T-helper 1 cell treated with Interleukin-12 subunit alpha and Interleukin-12 subunit beta and Interleukin-4 antibody, amounts not matched to agents 30 μg/mL and 1 μg/mL, for 36 hours (primary cell): ENCODE results near the gene TDRD10.

Source experiments
- H3K27ac Mint-ChIP-seq: one replicate; pipeline ENCODE4 v1.8.0; 2021; ENCODE audit warnings: mild to moderate bottlenecking, mixed read lengths
- H3K27me3 Mint-ChIP-seq: one replicate; pipeline ENCODE4 v1.8.0; 2021; ENCODE audit warnings: low read depth, mixed read lengths
- H3K36me3 Mint-ChIP-seq: one replicate; pipeline ENCODE4 v1.8.0; 2021; ENCODE audit warnings: low read depth, mixed read lengths
- H3K4me1 Mint-ChIP-seq: one replicate; pipeline ENCODE4 v1.8.0; 2021; ENCODE audit warnings: low read depth, mixed read lengths
- H3K4me3 Mint-ChIP-seq: one replicate; pipeline ENCODE4 v1.8.0; 2021; ENCODE audit warnings: mild to moderate bottlenecking, moderate library complexity, mixed read lengths
- H3K9me3 Mint-ChIP-seq: one replicate; pipeline ENCODE4 v1.8.0; 2021; ENCODE audit warnings: mixed read lengths

Gene TDRD10

DNA sequence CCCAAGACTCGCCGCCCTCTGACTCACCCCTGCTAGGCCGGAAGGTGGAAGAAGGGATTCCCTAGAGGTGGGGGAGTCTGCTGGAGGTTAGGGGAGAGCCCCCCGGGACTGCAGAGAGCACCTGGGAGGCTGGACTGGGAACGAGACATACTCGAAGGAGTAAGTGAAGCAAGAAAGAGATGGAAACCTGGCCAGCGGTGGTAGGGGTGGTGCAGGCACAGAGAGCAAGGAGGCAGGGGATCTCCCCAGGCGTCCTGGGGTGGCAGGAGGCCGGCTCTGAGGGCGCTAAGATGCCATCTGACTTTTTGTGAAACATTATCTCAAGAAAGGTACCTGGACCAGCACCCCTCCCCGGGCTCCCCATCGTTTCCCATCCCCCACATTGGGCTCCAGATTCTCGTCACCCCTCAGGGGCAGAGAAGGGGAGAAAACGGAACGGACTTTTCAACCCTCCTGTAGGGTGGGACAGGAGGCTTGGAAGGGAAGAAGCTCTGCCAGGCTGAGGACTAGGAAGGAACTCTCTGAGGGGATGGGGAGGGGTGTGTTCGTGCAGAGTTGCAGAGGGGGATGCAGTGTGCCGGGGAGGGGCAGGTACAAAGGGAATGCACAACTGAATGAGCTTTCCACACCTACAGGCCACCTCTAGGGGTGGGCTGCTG, 66.3 kb downstream of the TDRD10 start:
- Mint-ChIP-seq H3K9me3 (no peaks in the 10 kb centered on the region), H3K36me3 (no peaks in the 10 kb centered on the region), H3K4me3 (no peak overlapping the region), H3K27me3 (peaks cover 49% of the 10 kb centered on the region), H3K4me1 (peaks cover 4% of the 10 kb centered on the region), H3K27ac (no peak overlapping the region)

DNA sequence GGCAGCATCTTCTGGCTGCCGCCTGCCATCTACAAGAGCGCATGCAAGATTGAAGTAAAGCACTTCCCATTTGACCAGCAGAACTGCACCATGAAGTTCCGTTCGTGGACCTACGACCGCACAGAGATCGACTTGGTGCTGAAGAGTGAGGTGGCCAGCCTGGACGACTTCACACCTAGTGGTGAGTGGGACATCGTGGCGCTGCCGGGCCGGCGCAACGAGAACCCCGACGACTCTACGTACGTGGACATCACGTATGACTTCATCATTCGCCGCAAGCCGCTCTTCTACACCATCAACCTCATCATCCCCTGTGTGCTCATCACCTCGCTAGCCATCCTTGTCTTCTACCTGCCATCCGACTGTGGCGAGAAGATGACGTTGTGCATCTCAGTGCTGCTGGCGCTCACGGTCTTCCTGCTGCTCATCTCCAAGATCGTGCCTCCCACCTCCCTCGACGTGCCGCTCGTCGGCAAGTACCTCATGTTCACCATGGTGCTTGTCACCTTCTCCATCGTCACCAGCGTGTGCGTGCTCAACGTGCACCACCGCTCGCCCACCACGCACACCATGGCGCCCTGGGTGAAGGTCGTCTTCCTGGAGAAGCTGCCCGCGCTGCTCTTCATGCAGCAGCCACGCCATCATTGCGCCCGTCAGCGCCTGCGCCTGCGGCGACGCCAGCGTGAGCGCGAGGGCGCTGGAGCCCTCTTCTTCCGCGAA, 69.4 kb downstream of the TDRD10 start:
- Mint-ChIP-seq H3K36me3 (peaks cover 6% of the 10 kb centered on the region), H3K4me3 (no peak overlapping the region), H3K9me3 (no peaks in the 10 kb centered on the region), H3K27ac (no peak overlapping the region), H3K27me3 (peaks cover 32% of the 10 kb centered on the region), H3K4me1 (peaks cover 6% of the 10 kb centered on the region)

GRCh38 chr1:154571964-154572288, 69.9 kb downstream of the TDRD10 start:
- Mint-ChIP-seq H3K27ac (no peak overlapping the region), H3K27me3 (peaks cover 27% of the 10 kb centered on the region), H3K36me3 (peaks cover 6% of the 10 kb centered on the region), H3K4me3 (no peak overlapping the region), H3K9me3 (no peaks in the 10 kb centered on the region), H3K4me1 (peaks cover 6% of the 10 kb centered on the region)

GRCh38 chr1:154572468-154573167, 70.6 kb downstream of the TDRD10 start:
- peaks cover 3% of the 10 kb centered on the region for H3K4me1 Mint-ChIP-seq
- H3K4me3 Mint-ChIP-seq = no peak overlapping the region
- H3K27me3 Mint-ChIP-seq = peaks cover 21% of the 10 kb centered on the region
- peaks cover 6% of the 10 kb centered on the region for H3K36me3 Mint-ChIP-seq
- no peaks in the 10 kb centered on the region for H3K9me3 Mint-ChIP-seq
- no peak overlapping the region for H3K27ac Mint-ChIP-seq

DNA sequence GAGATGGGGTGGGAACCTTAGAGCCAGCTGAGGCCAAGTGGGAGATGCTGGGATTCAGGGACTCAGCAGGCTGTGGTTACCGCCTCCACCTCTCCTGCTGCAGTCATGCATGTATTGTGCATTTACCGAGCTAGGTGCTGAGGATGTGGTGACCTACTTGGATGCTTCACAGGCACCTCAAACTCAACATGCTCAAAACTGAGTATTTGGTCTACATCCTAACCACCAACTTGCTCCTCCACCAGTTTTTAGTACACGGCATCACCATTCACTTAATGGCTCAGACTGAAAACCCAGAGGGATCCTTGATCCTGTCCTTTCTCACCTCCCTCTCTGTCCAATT, 71.1 kb downstream of the TDRD10 start:
- H3K4me1 Mint-ChIP-seq = peaks cover 2% of the 10 kb centered on the region
- peaks cover 6% of the 10 kb centered on the region for H3K36me3 Mint-ChIP-seq

DNA sequence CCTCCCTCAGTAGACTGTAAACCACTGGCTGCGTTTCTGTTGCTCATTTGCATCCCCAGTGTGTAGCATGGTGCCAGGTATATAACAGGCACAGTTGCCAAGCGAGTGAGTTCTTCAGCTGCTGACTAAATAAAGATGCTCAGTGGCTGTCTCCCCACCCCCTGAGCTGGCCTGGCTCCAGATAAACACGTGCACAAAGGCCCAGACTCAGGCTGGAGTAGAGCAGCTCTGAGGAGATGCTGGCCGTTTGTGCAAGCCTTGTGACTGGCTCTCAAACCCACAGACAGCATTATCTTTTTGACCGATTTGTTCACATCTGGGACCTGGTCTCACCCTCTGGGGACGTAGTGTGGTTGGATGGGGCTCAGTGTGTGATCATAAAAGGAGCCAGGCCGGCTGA, 72.7 kb downstream of the TDRD10 start:
- Mint-ChIP-seq H3K27ac (no peak overlapping the region), H3K4me3 (no peak overlapping the region), H3K9me3 (no peaks in the 10 kb centered on the region)

More for the DNA sequence above, 71.1 kb downstream of the TDRD10 start:
- H3K4me3 Mint-ChIP-seq = no peak overlapping the region
- H3K27ac Mint-ChIP-seq = peak overlapping the region; percentile 11
- H3K9me3 Mint-ChIP-seq = no peaks in the 10 kb centered on the region
- H3K27me3 Mint-ChIP-seq = peaks cover 15% of the 10 kb centered on the region

DNA sequence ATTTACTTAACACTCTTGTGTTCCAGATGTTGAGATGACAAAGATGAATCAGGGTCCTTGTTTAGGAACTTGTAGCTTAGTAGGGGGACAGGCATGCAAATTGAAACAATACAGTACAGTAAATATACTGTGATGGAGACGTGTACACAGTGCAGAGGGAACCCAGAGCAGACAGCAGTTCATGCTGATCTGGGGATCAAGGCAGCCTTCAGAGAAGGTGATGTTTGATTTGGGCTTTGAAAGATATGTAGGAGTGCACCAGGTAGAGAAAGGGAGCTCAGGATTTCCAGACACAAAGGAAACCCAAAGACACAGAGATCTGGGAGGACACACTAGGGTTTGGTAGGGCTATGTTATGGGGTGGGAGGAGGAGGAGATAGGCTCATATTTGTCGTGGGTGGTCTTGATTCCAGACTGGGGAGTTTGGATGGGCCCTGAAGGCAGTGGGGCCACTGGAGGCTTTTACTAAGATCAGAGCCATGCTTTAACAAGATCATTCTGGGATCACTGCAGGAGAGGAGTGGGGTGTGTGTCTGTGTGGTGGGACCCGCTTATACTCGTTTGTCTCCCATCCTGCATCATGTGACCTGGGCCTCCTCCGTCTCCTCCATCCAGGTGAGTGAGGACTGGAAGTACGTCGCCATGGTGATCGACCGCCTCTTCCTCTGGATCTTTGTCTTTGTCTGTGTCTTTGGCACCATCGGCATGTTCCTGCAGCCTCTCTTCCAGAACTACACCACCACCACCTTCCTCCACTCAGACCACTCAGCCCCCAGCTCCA, 73.3 kb downstream of the TDRD10 start:
- H3K27me3 Mint-ChIP-seq = peaks cover 4% of the 10 kb centered on the region
- peaks cover 18% of the 10 kb centered on the region for H3K36me3 Mint-ChIP-seq
- no peaks in the 10 kb centered on the region for H3K9me3 Mint-ChIP-seq
- no peak overlapping the region for H3K4me3 Mint-ChIP-seq
- H3K27ac Mint-ChIP-seq = peak overlapping the region; percentile 10
- H3K4me1 Mint-ChIP-seq = peaks cover 2% of the 10 kb centered on the region

More for the DNA sequence above, 72.7 kb downstream of the TDRD10 start:
- H3K27me3 Mint-ChIP-seq = peaks cover 8% of the 10 kb centered on the region
- H3K4me1 Mint-ChIP-seq = peaks cover 2% of the 10 kb centered on the region
- H3K36me3 Mint-ChIP-seq = peaks cover 16% of the 10 kb centered on the region

DNA sequence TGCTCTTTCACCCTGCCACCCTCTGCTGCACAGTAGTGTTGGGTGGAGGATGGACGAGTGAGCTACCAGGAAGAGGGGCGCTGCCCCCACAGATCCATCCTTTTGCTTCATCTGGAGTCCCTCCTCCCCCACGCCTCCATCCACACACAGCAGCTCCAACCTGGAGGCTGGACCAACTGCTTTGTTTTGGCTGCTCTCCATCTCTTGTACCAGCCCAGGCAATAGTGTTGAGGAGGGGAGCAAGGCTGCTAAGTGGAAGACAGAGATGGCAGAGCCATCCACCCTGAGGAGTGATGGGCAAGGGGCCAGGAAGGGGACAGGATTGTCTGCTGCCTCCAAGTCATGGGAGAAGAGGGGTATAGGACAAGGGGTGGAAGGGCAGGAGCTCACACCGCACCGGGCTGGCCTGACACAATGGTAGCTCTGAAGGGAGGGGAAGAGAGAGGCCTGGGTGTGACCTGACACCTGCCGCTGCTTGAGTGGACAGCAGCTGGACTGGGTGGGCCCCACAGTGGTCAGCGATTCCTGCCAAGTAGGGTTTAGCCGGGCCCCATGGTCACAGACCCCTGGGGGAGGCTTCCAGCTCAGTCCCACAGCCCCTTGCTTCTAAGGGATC, 74.0 kb downstream of the TDRD10 start:
- H3K27ac Mint-ChIP-seq = peak overlapping the region; percentile 10
- H3K9me3 Mint-ChIP-seq = no peaks in the 10 kb centered on the region
- H3K27me3 Mint-ChIP-seq = no peaks in the 10 kb centered on the region
- H3K4me3 Mint-ChIP-seq = no peak overlapping the region
- H3K36me3 Mint-ChIP-seq = peaks cover 20% of the 10 kb centered on the region
- peaks cover 2% of the 10 kb centered on the region for H3K4me1 Mint-ChIP-seq

DNA sequence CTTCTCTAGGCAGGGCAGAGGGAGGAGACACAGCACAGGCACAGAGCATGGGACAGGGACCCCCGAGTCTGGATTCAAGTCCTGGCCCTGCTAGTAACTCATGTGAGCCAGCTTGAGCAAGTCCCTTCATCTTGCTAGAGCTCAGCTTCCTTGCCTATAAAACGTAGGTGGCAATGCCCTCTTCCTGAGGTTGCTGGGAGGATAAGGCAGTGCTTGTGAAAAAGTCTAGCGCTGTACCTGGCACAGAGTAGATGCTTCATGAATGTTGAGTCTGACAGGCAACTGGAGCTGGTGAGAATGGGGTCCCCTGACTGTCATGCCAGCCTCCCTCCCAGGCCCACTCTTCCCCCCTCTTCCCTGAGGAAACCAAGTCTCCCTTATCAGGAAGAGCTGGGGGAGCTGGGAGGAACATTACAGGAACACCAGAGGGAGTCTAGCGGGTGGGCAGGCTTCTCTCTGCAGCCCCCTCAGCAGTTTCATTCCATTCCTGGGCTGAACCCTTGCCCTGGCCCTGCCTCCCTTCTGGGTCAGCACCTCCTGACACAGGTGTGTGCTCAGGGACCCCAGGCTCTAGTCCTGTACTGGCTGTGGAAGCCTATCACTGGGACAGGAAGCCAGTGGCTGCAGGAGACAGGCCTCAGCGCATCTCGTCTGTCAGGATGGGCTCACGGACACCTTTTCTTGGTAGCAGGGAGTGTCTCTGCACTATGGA, 75.5 kb downstream of the TDRD10 start:
- H3K4me1 Mint-ChIP-seq = peaks cover 2% of the 10 kb centered on the region
- no peak overlapping the region for H3K27ac Mint-ChIP-seq
- no peaks in the 10 kb centered on the region for H3K9me3 Mint-ChIP-seq
- H3K36me3 Mint-ChIP-seq = peaks cover 30% of the 10 kb centered on the region
- no peak overlapping the region for H3K4me3 Mint-ChIP-seq
- H3K27me3 Mint-ChIP-seq = no peaks in the 10 kb centered on the region

GRCh38 chr1:154578058-154578418, 76.0 kb downstream of the TDRD10 start:
- Mint-ChIP-seq H3K4me3 (no peak overlapping the region), H3K36me3 (peaks cover 33% of the 10 kb centered on the region), H3K27ac (no peak overlapping the region), H3K27me3 (no peaks in the 10 kb centered on the region), H3K9me3 (no peaks in the 10 kb centered on the region), H3K4me1 (peaks cover 2% of the 10 kb centered on the region)

DNA sequence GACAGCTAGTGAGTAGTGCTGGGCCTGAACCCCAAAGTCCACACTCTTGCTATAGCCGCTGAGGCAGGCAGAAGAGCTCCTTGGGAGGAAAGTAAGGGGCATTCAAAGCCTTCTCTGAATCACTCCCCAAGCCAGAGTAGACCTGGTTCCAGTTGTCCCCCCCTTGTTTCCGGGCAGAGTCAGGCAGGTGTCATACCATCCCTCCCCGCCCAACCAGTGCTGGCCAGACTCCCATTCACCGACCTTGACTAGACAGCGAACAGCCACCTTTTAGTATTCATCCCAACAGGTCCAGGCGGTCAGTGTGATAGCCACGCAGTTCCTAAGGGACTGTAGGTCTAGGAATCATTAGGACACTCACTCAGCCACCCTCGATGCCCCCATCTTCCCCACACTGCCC, 77.4 kb downstream of the TDRD10 start:
- Mint-ChIP-seq H3K4me1 (peaks cover 4% of the 10 kb centered on the region), H3K9me3 (no peaks in the 10 kb centered on the region), H3K4me3 (no peak overlapping the region), H3K27ac (no peak overlapping the region), H3K27me3 (no peaks in the 10 kb centered on the region), H3K36me3 (peaks cover 44% of the 10 kb centered on the region)

DNA sequence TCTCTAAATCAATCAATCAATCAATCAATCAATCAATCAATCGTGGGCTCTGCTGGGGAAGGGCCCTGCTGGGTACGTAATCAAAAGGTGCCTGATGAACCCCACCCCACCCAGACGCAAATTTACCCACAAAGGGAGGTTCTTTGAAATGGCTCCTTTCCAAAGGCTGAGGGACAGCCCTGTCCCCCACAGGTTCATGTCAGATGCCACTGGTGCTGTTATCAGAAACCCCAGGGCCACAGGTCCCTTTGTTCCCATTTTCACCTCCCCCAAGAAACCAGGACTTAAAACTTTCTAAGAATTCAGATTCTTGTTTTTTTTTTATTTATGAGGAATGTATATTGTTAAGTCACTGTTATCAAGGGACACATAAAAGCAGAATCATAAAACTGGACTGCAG, 79.7 kb downstream of the TDRD10 start:
- Mint-ChIP-seq H3K27me3 (no peaks in the 10 kb centered on the region), H3K27ac (no peak overlapping the region), H3K4me1 (peaks cover 1% of the 10 kb centered on the region), H3K36me3 (peaks cover 59% of the 10 kb centered on the region), H3K4me3 (no peak overlapping the region), H3K9me3 (no peaks in the 10 kb centered on the region)

- H3K27me3 Mint-ChIP-seq = no peaks in the 10 kb centered on the region
- H3K27ac Mint-ChIP-seq = no peak overlapping the region
- peaks cover 70% of the 10 kb centered on the region for H3K36me3 Mint-ChIP-seq
- H3K4me3 Mint-ChIP-seq = no peak overlapping the region
- H3K4me1 Mint-ChIP-seq = peaks cover 6% of the 10 kb centered on the region
- H3K9me3 Mint-ChIP-seq = no peaks in the 10 kb centered on the region
These were observed 80.9 kb downstream of the TDRD10 start for GRCh38 chr1:154582885-154583284.

DNA sequence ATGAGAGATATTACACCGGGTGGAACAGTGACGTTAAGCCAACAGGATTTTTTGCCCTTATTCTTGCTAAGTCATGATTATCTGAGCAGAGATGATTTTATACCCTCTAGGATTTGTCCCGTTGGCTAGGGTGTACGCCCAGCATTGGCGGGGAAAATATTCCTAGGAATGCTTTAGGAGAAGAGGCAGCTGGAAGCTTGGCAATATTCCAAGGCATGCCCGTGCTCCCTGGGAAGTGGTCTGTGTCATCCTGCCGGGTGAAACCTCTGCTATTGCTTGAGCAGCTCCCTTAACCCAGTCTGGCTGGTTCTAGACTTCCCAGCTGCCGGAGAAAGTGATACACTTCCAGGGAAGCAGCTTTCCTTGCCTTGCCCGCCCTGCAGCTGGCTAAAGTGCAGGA, 81.8 kb downstream of the TDRD10 start:
- no peak overlapping the region for H3K4me3 Mint-ChIP-seq
- H3K9me3 Mint-ChIP-seq = no peaks in the 10 kb centered on the region
- peaks cover 76% of the 10 kb centered on the region for H3K36me3 Mint-ChIP-seq
- H3K4me1 Mint-ChIP-seq = peaks cover 6% of the 10 kb centered on the region
- H3K27me3 Mint-ChIP-seq = no peaks in the 10 kb centered on the region
- no peak overlapping the region for H3K27ac Mint-ChIP-seq
